ENCODE data around the gene PRDM13. TPM values are rescaled to one million over a fixed set of nuclear protein-coding genes. Genes with fewer than 3 reads are reported as not detected.
"Not testable (repeated sequence)": the region's sequence is repeated elsewhere in the genome, so short reads cannot be mapped to it uniquely, and the experiment has no call there.

The PRDM13 gene
- total RNA-seq, 1 experiment from 2014 or later, result not detected

DNA sequence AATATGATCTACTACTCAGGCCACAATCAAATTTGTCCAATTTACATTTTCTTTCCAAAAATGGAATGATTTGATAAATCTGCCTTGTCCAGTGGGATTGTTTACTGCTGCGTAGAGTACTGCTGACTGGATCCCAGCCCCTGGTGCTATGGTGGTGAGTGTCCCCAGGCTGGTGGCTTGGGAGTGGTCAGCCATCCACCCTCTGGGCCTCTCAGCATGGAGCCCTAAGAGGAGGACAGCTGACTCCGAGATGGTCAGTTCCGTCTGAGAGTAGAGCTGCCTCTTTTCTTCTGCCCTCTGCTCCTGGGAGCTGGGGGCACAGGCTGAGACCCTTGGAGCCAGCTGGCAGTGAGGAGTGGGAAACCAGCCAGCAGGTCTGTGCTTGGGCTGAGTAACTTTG, 22.7 kb downstream of the PRDM13 start:
- Histone ChIP-seq H3K4me1 (replicated peaks) (no peaks in the 10 kb centered on the region), H3K27me3 (replicated peaks) (peaks cover 8% of the 10 kb centered on the region; the same call in 1 of the 2 replicates), H3K4me3 (no peak overlapping the region), H3K9me3 (replicated peaks) (no peaks in the 10 kb centered on the region), H3K36me3 (no peaks in the 10 kb centered on the region), H3K27ac (no peak overlapping the region)
- DNase-seq (ENCODE audit: low read depth in 1 of 2, low spot score in 2 of 2), result no peak

DNA sequence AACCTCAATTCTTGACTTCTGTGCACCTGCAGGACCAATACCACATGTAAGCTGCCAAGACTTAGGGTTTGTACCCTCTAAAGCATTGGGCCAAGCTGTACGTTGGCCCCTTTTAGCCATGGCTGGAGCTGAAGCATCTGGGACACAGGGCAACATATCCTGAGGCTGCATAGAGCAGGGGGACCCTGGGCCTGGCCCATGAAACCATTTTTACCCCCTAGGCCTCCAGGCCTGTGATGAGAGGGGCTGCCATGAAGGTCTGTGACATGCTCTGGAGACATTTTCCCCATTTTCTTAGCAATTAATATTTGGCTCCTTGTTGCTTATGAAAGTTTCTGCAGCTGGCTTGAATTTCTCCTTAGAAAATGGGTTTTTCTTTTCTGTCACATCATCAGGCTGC, 31.0 kb downstream of the PRDM13 start:
- no peaks in the 10 kb centered on the region for H3K36me3 ChIP-seq
- DNase-seq (ENCODE audit: low read depth in 1 of 2, low spot score in 2 of 2), result no peak
- H3K4me1 ChIP-seq (replicated peaks), result no peaks in the 10 kb centered on the region
- peaks cover 4% of the 10 kb centered on the region; the same call in 1 of the 2 replicates for H3K9me3 ChIP-seq (replicated peaks)
- no peaks in the 10 kb centered on the region; the same call in 1 of the 2 replicates for H3K27me3 ChIP-seq (replicated peaks)
- no peak overlapping the region for H3K27ac ChIP-seq
- H3K4me3 ChIP-seq, result no peak overlapping the region

DNA sequence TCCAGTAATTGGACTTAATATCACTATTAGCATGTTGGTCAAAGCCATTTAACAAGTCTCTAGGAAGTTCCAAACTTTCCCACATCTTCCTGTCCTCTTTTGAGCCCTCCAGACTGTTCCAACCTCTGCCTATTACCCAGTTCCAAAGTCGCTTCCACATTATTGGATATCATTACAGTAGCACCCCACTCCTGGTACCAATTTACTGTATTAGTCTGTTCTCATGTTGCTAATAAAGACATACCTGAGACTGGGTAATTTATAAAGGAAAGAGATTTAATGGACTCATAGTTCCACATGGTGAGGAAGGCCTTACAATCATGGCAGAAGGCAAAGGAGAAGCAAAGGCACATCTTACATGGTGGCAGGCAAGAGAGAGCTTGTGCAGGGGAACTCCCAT, 31.7 kb downstream of the PRDM13 start:
- H3K27me3 ChIP-seq (replicated peaks); H3K36me3 ChIP-seq; H3K4me3 ChIP-seq; H3K27ac ChIP-seq; DNase-seq (ENCODE audit: low read depth in 1 of 2, low spot score in 2 of 2); H3K4me1 ChIP-seq (replicated peaks); H3K9me3 ChIP-seq (replicated peaks): not testable (repeated sequence)

DNA sequence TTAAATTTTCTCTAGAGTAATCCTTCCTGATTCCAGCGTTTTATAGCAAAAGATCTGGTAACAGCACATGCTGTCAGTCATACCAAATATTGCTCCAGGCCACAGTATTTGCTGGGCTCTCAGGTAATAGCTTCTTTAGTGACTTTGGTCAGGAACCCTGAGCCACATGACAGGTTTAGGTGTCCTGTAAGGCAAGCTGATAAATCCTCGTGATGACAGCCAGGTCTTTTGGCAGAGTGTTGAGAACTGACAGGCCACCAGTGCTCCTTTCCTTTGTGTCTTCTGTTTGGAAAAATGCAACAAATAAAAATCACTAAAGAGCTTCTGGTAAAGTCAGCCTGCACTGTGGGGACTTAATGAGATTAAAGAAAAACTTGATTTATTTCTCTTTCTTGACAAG, 34.6 kb downstream of the PRDM13 start:
- no peaks in the 10 kb centered on the region for H3K4me1 ChIP-seq (replicated peaks)
- no peaks in the 10 kb centered on the region; the same call in 1 of the 2 replicates for H3K27me3 ChIP-seq (replicated peaks)
- no peak overlapping the region for H3K27ac ChIP-seq
- H3K9me3 ChIP-seq (replicated peaks), result peaks cover 4% of the 10 kb centered on the region; the same call in 1 of the 2 replicates
- no peak for DNase-seq (ENCODE audit: low read depth in 1 of 2, low spot score in 2 of 2)
- H3K36me3 ChIP-seq, result no peaks in the 10 kb centered on the region
- H3K4me3 ChIP-seq, result no peak overlapping the region

DNA sequence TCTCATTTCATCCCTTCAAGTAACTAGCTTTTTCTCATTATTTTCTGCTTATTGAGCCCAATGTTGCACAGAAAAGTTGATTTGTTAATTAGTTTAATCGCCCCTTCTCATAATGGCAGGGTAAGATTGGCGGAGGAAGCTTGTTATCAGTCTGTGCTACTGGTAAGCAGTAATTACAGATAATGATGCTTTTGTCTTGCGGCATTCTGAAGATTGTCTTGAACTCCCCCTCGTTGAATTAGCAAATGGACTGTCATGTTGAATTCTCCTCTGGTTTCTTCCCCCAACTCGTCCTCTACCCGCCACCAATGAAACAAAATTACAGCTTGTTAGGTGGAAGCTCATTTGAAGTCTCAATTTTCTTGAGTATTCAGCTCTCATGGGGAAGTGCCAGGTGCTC, 39.4 kb downstream of the PRDM13 start:
- H3K4me3 ChIP-seq, result no peak overlapping the region
- no peaks in the 10 kb centered on the region for H3K36me3 ChIP-seq
- no peaks in the 10 kb centered on the region for H3K9me3 ChIP-seq (replicated peaks)
- no peak for DNase-seq (ENCODE audit: low read depth in 1 of 2, low spot score in 2 of 2)
- H3K27me3 ChIP-seq (replicated peaks), result no peaks in the 10 kb centered on the region; the same call in 1 of the 2 replicates
- no peak overlapping the region for H3K27ac ChIP-seq
- no peaks in the 10 kb centered on the region for H3K4me1 ChIP-seq (replicated peaks)

DNA sequence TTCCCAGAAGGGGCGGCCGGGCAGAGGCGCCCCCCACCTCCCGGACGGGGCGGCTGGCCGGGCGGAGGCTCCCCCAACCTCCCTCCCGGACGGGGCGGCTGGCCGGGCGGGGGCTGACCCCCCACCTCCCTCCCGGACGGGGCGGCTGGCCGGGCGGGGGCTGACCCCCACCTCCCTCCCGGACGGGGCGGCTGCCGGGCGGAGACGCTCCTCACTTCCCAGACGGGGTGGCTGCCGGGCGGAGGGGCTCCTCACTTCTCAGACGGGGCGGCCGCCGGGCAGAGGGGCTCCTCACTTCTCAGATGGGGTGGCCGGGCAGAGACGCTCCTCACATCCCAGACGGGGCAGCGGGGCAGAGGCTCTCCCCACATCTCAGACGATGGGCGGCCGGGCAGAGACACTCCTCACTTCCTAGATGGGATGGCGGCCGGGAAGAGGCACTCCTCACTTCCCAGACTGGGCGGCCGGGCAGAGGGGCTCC, 43.5 kb downstream of the PRDM13 start:
- not testable (repeated sequence) for H3K4me1 ChIP-seq (replicated peaks); H3K27ac ChIP-seq; H3K27me3 ChIP-seq (replicated peaks); DNase-seq (ENCODE audit: low read depth in 1 of 2, low spot score in 2 of 2); H3K4me3 ChIP-seq; H3K36me3 ChIP-seq; H3K9me3 ChIP-seq (replicated peaks)

DNA sequence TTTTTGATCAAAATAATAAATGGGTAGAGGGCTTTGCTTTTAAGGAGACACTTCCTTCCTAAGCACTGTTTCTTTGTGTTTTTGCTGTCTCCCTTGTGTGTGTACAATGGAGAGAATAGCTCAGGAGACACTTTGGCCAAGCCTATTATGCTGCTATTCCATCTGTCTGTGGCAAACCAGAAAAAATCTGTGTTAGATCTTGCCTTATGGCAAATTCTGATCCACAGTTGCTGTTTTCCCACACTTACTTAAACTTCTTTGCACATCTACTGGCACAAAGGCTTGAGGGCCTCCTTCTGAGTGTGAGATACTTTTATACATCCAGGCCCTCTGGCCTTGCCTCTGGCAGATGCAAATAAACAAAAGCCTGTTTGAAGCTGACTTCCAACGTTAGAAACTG, 53.6 kb downstream of the PRDM13 start:
- Histone ChIP-seq H3K27ac (no peak overlapping the region), H3K4me1 (replicated peaks) (no peaks in the 10 kb centered on the region), H3K9me3 (replicated peaks) (no peaks in the 10 kb centered on the region), H3K27me3 (replicated peaks) (peaks cover 8% of the 10 kb centered on the region; the same call in 1 of the 2 replicates), H3K4me3 (no peak overlapping the region), H3K36me3 (no peaks in the 10 kb centered on the region)
- DNase-seq (ENCODE audit: low read depth in 1 of 2, low spot score in 2 of 2), result no peak

DNA sequence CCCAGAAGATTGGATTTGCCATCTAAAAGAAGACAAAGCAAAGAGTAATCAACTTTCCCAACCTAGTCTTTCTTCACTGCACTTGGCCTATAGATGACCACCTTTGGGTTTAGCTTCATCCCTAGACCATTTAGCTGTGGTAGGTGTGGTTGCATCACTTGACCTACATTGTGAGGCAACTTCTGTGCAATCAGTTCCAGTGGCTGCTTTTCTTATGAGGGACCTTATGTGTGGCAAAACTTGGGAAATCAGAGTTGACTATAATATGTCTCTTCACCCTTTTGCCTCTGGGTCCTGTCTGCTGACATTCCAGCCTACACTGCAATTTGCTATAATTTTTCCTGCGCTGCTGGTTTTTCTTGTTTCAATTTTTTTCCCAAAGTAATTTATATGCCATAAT, 55.2 kb downstream of the PRDM13 start:
- H3K27ac ChIP-seq, result no peak overlapping the region
- H3K36me3 ChIP-seq, result no peaks in the 10 kb centered on the region
- H3K4me3 ChIP-seq, result no peak overlapping the region
- H3K4me1 ChIP-seq (replicated peaks), result no peaks in the 10 kb centered on the region
- no peaks in the 10 kb centered on the region for H3K9me3 ChIP-seq (replicated peaks)
- peaks cover 8% of the 10 kb centered on the region; the same call in 1 of the 2 replicates for H3K27me3 ChIP-seq (replicated peaks)
- DNase-seq (ENCODE audit: low read depth in 1 of 2, low spot score in 2 of 2), result no peak

DNA sequence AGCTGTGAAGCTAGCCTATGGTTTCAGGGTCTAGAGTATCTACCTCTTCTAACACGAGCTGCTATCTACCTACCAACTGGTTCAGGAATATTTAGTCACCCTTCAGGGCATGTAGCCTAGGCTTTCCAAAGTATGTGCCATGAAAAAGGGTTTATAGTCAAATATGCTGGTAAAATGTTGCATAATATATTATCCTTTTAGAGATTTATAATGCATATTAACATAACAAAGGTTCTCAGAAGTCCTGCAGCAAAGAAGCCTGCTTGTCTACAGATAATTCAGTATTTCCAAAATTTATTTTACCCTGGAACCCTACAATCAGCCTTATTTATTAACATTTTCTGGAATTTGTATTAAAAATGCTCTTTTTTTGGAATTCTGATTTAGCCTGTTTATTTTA, 56.0 kb downstream of the PRDM13 start:
- Histone ChIP-seq H3K27me3 (replicated peaks) (peaks cover 8% of the 10 kb centered on the region; the same call in 1 of the 2 replicates), H3K9me3 (replicated peaks) (no peaks in the 10 kb centered on the region), H3K36me3 (no peaks in the 10 kb centered on the region), H3K27ac (no peak overlapping the region), H3K4me1 (replicated peaks) (no peaks in the 10 kb centered on the region), H3K4me3 (no peak overlapping the region)
- no peak for DNase-seq (ENCODE audit: low read depth in 1 of 2, low spot score in 2 of 2)

Other genes starting within 250 kb of the PRDM13 start
- 11.5 and 13.1 TPM in 2 replicates for gene COQ3, start 212.6 kb upstream of the PRDM13 start, total RNA-seq (2014; rRNA removed; shearing (Covaris generic))
- gene PNISR, start 181.5 kb upstream of the PRDM13 start, total RNA-seq (2014; rRNA removed; shearing (Covaris generic)), result 29.2 and 47.1 TPM in 2 replicates
- 12.0 and 14.8 TPM in 2 replicates for gene USP45, start 91.4 kb upstream of the PRDM13 start, total RNA-seq (2014; rRNA removed; shearing (Covaris generic))
- 114 and 120 TPM in 2 replicates for gene CCNC, start 38.2 kb upstream of the PRDM13 start, total RNA-seq (2014; rRNA removed; shearing (Covaris generic))

All from SJSA1 (cell line).